NCI-H128 (cell line): ENCODE measurements around the gene FBXO3.

Experiments used
- DNase-seq: peaks from one replicate; lab custom pipeline; 2025; ENCODE audit not compliant: unreplicated experiment; lab: John Stamatoyannopoulos, UW

Gene FBXO3

GRCh38 chr11:33703788-33704187 lies 70.5 kb downstream of the FBXO3 start:
- no peak for DNase-seq

GRCh38 chr11:33703234-33703633 lies 71.1 kb downstream of the FBXO3 start:
- no peak for DNase-seq

GRCh38 chr11:33701302-33702230 lies 72.8 kb downstream of the FBXO3 start:
- no peak for DNase-seq

- DNase-seq, result peak; percentile 86
Measured at GRCh38 chr11:33700502-33701271, 73.6 kb downstream of the FBXO3 start, which contains the start of gene C11orf91. Gene C11orf91, minus strand, starts transcription at chr11:33700826. Its CDS starts 86 bp downstream, at chr11:33700740.

GRCh38 chr11:33700063-33700501 lies 74.2 kb downstream of the FBXO3 start:
- DNase-seq, result no peak

GRCh38 chr11:33699515-33700062 lies 74.7 kb downstream of the FBXO3 start:
- no peak for DNase-seq

- DNase-seq, result no peak
Measured at GRCh38 chr11:33698921-33699320, 75.4 kb downstream of the FBXO3 start.

- DNase-seq, result no peak
Measured at GRCh38 chr11:33697997-33698396, 76.3 kb downstream of the FBXO3 start.

- DNase-seq, result no peak
Measured at GRCh38 chr11:33696931-33697638, 77.2 kb downstream of the FBXO3 start.

GRCh38 chr11:33696411-33696810 lies 77.9 kb downstream of the FBXO3 start:
- DNase-seq, result no peak

GRCh38 chr11:33695051-33695566 lies 79.2 kb downstream of the FBXO3 start:
- DNase-seq, result no peak

- DNase-seq, result no peak
Measured at GRCh38 chr11:33694346-33695050, 79.8 kb downstream of the FBXO3 start.

- no peak for DNase-seq
Measured at GRCh38 chr11:33692541-33692940, 81.8 kb downstream of the FBXO3 start.

GRCh38 chr11:33692013-33692504 lies 82.3 kb downstream of the FBXO3 start:
- peak; percentile 32 for DNase-seq

- DNase-seq, result no peak
Measured at GRCh38 chr11:33691066-33691864, 83.1 kb downstream of the FBXO3 start.
